ENCODE measurements around the gene NOX5.
"Not testable (repeated sequence)": the region's sequence is repeated elsewhere in the genome, so short reads cannot be mapped to it uniquely, and the experiment has no call there.

Gene NOX5, protein sequence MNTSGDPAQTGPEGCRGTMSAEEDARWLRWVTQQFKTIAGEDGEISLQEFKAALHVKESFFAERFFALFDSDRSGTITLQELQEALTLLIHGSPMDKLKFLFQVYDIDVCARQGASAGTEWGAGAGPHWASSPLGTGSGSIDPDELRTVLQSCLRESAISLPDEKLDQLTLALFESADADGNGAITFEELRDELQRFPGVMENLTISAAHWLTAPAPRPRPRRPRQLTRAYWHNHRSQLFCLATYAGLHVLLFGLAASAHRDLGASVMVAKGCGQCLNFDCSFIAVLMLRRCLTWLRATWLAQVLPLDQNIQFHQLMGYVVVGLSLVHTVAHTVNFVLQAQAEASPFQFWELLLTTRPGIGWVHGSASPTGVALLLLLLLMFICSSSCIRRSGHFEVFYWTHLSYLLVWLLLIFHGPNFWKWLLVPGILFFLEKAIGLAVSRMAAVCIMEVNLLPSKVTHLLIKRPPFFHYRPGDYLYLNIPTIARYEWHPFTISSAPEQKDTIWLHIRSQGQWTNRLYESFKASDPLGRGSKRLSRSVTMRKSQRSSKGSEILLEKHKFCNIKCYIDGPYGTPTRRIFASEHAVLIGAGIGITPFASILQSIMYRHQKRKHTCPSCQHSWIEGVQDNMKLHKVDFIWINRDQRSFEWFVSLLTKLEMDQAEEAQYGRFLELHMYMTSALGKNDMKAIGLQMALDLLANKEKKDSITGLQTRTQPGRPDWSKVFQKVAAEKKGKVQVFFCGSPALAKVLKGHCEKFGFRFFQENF

DNA sequence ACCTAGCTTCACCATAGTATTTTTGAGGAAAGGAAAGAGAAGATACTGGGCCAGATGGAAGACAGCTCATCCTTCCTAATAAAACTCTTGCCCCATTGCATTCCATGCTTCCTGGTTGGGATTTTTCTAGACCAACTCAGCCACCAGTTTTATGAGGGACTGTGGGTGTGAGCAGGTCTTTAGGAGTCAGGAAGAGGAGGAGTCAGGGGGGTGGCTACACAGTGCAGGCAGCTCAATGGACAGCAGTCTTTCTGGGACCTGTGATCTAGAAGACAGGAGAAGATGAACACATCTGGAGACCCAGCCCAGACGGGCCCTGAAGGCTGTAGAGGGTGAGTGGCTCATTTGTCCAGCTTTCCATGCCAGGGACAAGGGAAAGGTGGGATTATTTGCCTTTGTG lies at the start of gene NOX5:
Gene NOX5 (plus strand): TSS at position 242 of the 400 bp plus-strand sequence. CDS start 41 bp downstream, at position 283.
- DNase-seq (ENCODE audit: low read depth), result no peak

DNA sequence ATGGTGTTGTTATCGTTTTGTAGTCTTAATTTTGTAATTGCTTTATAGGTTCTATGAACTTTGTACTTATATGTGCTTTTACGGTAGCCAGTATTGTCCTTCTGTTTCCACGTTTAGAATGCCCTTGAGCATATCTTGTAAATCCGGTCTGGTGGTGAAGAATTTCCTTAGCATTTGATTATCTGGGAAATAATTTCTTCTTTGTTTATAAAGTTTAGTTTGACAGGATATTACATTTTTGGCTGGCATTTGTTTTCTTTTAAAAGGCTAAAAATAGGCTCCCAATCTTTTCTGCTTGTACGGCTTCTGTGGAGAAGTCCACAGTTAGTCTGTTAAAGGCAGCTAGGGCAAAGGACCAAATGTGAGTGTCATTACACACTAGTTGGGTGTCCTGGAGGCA lies 47.5 kb upstream of the NOX5 start:
- DNase-seq (ENCODE audit: low read depth), result no peak

DNA sequence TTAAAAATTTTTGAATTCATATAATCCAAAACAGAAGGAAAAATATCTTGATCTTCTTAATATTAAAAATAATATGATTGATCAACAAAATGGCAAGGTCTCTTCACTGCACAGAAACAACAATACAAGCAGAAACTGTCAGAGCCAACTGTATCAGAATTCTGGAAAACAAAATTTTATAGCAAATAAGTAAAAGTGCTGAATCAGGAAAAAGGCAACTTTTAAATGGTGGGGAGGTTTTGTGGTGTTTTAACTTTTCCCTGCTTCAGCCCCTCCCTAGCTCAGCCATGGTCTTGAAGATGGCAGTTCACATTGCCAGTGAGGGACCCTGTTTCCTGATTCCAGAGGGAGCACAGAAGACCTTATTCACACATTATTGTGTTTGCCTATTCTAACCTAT lies 46.5 kb upstream of the NOX5 start:
- no peak for DNase-seq (ENCODE audit: low read depth)

DNA sequence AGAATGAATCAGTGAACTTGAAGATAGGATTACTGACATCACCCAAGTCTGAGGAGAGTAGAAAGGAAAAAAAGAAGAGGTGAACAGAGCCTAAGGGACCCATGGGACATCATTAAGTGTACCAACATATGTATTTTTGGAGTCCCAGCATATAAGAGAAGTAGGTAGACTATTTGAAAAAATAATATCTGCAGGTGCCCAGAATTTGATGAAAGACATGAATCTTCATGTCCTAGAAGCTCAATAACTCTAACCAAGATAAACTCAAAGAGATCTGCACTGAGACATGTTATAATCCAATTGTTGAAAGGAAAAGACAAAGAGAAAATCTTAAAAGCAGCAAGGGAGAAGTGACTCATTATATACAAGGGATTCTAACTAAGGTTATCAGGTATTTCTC lies 45.2 kb upstream of the NOX5 start:
- no peak for DNase-seq (ENCODE audit: low read depth)

DNA sequence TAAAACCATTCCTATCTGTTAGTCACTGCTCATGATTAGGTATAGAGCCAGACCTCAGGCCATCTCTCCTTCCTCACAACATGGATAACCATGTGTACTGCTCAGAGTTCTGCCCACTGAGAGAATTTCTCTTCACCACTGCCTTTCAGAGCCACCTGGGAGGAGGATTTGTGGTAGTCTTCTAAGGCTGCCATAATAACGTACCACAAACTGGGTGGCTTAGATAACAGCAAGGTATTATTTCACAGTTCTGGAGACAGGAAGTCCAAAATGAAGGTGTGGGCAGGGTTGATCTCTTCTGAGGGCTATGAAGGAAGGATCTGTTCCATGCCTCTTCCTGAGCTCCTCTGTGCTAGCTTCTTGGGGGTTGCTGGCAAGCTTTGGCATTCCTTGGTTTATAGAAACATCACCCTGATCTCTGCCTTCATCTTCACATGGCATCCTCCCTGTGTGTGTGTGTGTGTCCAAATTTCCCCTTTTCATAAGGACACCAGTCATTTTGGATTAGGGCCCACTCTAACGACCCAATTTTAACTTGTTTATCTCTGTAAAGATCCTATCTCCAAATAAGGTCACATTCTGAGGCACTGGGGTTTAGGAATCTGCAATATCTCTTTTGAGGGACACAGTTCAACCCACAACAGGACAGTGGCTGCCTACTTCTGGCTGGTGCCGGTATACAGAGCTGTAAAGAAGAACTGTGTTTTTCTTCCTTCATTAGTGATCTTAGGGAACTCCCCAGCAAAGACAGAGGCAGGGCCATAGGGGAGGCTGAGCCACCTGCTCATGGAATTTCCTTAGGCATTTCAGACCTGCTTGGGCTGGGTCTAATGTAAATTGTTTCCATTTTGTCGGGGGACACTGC lies 42.1 kb upstream of the NOX5 start:
- no peak for DNase-seq (ENCODE audit: low read depth)

DNA sequence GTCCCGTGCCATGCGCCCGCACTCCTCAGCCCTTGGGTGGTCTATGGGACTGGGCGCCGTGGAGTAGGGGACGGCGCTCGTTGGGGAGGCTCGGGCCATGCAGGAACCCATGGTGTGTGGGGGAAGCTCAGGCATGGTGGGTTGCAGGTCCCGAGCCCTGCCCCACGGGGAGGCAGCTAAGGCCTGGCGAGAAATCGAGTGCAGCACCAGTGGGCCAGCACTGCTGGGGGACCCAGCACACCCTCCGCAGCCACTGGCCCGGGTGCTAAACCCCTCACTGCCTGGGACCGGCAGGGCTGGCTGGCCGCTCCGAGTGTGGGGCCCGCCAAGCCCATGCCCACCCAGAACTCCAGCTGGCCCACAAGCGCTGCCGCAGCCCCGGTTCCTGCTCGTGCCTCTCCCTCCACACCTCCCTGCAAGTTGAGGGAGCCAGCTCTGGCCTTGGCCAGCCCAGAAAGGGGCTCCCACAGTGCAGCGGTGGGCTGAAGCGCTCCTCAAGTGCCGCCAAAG lies 38.8 kb upstream of the NOX5 start:
- DNase-seq (ENCODE audit: low read depth), result not testable (repeated sequence)

DNA sequence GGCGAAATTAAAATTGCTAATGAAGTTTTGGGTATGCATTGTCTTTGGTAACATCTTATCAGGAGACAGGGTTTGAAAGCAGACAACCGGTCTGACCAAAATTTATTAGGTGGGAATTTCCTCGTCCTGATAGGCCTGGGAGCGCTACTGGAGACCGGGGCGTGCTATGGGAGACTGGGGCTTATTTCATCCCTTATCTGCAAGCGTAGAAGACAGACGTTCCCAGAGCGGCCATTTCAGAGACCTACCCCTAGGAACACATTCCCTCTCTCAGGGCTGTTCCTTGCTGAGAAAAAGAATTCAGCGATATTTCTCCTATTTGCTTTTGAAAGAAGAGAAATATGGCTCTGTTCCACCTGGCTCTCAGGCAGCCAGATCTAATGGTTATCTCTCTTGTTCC lies 37.1 kb upstream of the NOX5 start:
- DNase-seq (ENCODE audit: low read depth), result not testable (repeated sequence)

DNA sequence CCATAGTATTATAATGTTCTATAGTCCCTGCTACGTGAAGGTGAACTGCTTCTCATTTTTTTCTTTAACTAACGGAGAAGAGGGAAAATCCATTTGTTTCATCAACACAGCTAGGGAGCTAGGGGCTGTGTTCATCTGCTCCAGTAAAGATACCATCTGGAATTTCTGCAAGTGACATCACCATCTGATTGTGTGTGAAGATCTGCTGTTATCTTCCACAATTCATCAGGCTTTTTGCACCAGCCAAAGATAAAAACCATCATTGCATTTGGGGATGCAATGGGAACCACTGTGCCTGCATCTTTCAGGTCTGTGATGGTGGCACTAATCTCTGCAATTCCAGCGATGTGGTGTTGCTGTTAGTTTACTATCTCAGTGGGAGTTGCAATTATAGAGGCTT lies 35.5 kb upstream of the NOX5 start:
- no peak for DNase-seq (ENCODE audit: low read depth)

DNA sequence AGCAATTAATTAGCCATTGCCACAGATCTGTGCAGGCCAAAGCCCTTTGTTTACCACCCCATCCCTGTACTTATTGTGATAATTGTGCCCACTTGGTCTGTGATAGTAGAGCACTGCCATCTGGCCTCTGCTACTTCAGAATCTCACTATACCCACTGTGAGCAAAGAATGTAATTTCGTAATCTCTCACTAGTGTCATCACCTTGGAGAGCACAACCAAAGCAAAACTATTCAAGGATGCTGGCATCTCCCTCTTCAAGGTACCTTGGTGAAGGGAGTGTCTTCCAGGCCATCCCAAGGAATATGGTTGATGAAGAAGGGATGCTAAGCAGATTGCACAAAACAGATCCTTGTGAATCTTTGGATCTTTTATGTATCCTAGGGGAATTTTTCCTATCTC lies 34.7 kb upstream of the NOX5 start:
- no peak for DNase-seq (ENCODE audit: low read depth)

DNA sequence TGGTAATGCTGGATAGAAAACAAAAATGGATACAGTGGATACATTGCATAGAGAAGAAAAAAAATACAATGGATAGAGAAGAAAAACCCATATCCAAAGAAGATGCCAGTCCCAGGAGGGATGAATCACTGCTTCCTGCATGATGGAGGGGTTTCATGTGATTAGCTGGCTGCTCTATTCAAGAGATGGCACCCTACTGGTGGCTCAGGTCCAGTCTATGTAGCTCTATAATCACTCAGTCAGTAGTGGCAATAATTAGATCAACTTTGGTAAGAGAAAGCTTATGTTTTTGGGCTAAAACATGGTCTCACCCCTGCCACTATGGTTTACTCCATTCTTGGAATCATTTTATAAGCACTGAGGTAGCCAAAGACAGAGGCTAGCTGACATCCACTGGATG lies 33.7 kb upstream of the NOX5 start:
- DNase-seq (ENCODE audit: low read depth), result no peak

DNA sequence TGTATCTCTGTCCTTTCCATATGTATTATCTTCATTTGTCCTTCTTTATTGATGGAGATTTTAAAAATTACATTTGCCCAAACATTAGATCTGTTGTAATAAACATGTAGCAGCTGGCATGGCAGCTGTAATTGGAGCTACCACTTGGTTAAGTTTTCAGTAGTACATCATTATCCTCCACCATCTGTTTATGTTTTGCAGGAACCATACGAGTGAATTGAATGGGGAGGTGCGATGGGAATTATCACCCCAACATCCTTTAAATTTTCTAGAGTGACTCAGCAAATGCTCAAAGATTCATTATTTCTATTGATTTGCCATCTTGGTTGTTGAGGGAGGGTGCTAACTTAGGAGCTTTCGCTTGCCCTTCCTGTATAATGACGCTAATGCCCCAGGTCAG lies 32.6 kb upstream of the NOX5 start:
- no peak for DNase-seq (ENCODE audit: low read depth)

DNA sequence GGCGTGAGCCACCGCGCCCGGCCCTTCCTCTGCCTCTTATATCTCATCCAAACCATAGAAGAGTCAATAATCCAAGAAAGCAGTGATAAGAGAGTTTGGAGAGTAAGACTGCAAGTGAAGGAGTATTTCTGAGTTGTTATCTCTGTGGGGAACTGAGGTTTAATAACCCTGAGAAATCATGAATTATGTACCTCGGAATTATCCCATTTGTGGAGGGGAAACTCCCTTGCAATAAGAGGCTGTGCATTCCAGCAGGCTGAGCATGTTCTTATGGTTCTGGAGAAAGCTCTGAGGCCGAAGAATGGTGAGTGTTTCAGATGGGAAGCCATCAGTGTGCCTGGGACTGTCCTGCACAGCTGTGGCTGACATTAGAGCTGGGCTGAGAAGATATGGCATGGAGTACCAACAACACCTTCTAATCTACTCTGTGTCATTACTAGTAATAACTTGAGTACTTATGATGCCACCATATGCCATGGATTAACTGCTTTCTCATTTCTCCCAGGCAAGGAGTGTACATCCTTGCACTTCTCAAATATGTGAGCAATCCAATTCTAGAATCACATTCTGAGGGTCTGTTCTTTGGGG lies 31.4 kb upstream of the NOX5 start:
- no peak for DNase-seq (ENCODE audit: low read depth)

DNA sequence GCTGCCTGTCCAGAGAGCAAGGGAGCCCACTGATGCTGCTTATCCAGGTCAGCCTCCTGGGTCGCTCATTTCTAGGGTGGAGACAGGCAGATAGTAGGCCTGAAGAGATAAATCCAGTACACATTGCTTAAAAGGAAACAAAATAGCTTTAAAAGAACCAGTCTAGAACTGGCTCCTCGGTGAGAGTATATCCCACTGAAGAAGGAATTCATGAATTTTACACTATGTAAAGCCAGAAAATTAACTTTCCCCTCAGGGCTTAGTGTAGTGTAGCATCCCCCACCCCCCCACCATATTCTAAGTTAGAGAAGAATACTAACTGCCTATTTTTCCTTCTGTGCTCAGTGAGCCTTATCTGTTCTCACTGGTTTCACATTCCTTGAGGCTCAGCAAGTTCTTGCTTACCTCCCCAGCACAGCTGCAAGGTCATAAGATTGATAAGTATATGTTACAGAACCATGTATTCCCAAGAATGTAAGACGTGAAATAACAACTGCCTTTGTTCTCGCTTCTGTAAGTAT lies 30.5 kb upstream of the NOX5 start:
- DNase-seq (ENCODE audit: low read depth), result no peak

DNA sequence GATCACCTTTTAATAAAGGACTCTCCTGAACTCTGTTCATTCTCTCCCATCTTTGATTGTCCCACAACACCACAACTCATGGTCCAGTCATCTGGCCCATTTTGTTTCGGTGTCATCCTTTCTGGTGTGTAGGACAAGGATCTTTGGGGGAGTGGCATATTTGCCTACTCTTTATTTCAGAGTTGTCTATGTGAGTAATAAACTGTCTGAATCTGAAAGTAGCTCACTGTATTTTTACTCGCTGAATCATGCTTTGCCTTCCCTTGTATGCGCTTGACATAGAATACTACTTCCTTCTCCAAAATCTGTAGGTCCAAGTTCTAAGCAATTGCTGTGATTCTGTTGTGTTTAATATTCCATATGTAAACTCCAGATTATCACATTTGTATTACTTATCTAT lies 29.9 kb upstream of the NOX5 start:
- no peak for DNase-seq (ENCODE audit: low read depth)

DNA sequence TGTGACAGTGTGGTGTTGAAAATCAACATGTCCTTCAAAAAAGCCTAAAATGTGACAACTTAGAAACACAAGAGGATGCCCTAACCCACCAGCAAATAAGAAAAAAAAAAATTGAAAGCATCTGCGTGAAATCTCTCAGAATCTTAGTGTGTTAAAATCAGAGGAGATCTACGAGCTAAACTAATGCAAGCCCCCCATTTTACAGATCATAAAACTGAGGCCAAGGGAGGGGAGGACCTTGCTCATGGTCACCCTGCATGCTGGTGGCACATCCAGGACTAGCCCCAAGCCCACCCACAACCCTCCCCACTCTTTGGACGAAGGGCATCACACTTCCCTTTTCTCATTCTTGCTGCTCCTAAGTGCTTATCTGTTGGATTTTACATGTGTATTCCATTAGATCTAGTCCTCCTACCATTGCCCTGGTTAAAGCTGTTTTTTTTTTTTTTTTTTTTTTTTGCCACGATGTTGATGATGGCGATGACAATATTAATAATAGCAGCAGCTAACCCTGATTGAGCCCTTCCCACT lies 29.1 kb upstream of the NOX5 start:
- DNase-seq (ENCODE audit: low read depth), result no peak

DNA sequence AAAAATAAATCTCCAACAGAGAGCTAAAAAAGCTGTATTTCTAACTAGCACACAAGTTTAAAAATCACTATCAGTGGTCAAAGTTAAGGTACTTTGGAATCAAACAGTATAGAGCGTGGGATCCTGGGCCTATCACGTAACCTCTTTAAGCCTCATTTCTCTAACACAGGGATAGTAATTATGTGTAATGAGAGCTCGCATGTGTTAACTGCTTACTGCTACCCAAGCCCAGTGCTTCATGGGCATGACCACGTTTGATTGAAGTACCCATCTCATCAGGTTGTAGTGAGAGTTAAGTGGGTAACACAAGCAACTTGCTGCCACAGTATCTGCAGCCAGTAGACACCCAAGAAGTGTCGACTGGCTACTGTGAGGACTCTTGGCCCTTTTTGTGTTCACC lies 28.2 kb upstream of the NOX5 start:
- no peak for DNase-seq (ENCODE audit: low read depth)

DNA sequence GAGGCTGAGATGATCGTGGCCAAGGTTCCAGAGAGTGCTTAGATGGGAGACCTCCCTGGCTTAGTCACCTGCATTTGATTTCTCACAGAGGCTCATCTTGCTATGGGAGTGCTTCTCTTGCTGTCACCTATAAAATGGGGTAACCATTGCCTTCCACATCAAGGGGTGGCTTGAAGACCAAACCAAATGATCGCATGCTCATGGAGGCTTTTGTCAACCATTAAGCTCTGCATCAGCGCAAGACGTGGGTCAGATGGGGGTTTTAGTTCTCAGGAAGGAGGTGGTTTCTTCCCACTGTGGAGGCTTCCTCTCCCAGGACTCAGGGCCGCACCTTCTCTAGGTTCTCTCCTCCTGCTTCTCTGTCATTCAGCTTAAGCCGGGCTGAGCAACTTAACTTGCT lies 27.4 kb upstream of the NOX5 start:
- DNase-seq (ENCODE audit: low read depth), result no peak

DNA sequence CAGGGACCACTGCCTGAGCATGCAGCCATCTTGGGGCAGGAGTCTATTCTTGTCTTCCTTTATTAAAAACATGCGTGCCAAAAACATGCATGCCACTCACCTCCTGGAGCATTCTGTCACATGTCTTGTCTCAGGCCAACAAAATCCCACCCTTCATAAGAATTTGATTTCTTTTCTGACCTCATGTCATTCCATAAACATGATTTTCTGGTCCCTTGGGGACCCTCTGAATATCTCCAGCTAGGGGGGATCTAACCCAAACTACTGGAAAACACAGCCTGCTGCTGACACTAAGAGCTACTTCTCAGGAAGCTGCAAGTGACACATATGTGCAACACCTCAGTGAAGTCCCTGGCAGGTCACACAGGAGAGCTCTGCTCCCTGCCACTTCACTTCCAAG lies 26.8 kb upstream of the NOX5 start:
- no peak for DNase-seq (ENCODE audit: low read depth)

DNA sequence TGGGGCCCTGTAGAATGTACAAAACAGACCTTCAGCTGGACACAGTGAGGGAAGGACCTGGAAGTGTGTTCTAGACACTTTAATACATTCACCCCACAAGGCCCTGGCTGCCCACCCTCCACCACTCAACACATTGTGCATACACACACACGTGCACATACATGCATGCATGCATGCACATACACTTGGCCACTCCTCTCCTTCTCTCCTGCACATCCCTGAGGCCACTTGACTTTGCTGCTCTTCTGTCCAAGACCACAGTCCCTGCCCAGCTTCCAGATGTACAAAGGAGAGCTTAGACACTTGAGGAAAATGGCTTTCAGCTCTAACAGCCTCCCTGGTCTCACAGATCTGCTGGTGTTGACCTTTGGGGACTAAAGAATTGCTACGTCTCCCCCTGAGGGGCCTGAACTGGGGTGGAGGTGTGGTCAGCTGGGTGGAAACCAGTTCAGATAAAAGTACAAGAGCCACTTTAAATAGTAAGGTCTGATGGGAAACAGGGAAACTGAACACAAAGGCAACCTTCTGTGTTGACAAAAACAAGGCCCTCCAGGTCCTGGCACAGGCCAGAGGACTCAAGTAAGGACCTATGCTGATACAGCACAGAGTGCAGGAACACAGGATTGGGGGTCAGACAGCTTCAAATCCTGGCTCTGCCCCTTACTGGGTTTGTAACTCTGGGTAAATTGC lies 24.8 kb upstream of the NOX5 start:
- no peak for DNase-seq (ENCODE audit: low read depth)

DNA sequence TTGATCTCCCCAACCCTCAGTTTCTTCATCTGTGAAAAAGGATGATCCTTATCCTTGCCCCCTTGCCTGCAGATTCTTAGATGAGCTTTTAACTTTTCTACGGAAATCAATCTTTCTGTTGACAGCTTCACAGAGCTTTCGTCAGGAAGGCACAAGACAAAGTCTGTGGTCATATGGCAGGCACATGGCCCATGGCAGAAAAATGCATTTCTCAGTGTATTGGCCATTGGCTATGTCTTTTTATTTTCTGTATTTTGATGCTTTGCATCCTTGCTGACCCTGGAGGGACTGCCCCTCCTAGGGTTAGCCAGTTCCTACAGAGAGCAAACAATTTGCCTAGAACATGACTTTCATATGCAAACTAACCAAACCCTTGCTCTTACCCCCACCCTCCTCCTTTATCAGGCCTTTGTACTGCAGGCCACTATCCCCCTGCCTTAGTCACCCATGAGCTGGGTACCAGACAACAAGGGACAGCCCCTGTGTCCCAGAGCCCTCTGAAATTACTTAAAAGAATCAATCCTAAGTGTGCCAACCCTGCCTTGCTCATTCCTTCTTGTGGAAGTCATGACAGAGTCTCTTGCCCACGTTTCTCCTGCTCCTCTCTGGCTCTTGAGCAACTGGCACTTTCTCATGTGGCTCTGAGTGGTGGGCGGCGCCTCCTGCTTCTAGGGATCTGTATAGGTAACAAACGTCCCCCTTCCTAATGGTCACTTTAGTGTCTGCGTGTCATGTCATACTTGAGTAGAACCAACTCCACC lies 24.1 kb upstream of the NOX5 start:
- DNase-seq (ENCODE audit: low read depth), result no peak
